Stimulated activated naive B cell treated with anti-CD40 and anti-IgM and Interleukin-4, amounts not matched to agents 10 μg/mL and 1 μg/mL and 100 μg/mL, for 72 hours (primary cell): ENCODE measurements around the gene LRIG1.

Experiments
- ATAC-seq, 2 donors: fragments of 150-1000 bp; cut with Tn5 transposase; replicated peaks; 2 replicates each; pipeline ENCODE4 v1.10.0; 2021; ENCODE audit warnings: moderate library complexity in 1 of 2
- DNase-seq: peaks from one replicate; pipeline ENCODE4 v3.0.0; 2021
- H3K27ac Mint-ChIP-seq: one replicate; pipeline ENCODE4 v1.8.0; 2022; ENCODE audit warnings: mild to moderate bottlenecking, mixed read lengths
- H3K27me3 Mint-ChIP-seq, 2 donors: one replicate each; pipeline ENCODE4 v1.8.0; 2022; ENCODE audit warnings: mixed read lengths in 2 of 2
- H3K36me3 Mint-ChIP-seq, 2 donors: one replicate each; pipeline ENCODE4 v1.8.0; 2022; ENCODE audit warnings: mixed read lengths in 2 of 2, mild to moderate bottlenecking in 1 of 2
- H3K4me1 Mint-ChIP-seq, 2 donors: one replicate each; pipeline ENCODE4 v1.8.0; 2022; ENCODE audit warnings: mixed read lengths in 2 of 2, mild to moderate bottlenecking in 1 of 2
- H3K4me3 Mint-ChIP-seq, 2 donors: one replicate each; pipeline ENCODE4 v1.8.0; 2022; ENCODE audit warnings: mild to moderate bottlenecking in 2 of 2, mixed read lengths in 2 of 2, moderate library complexity in 1 of 2
- H3K9me3 Mint-ChIP-seq, 2 donors: one replicate each; pipeline ENCODE4 v1.8.0; 2022; ENCODE audit warnings: mixed read lengths in 2 of 2, mild to moderate bottlenecking in 1 of 2

LRIG1 gene

GRCh38 chr3:66392966-66393332 lies 107.9 kb downstream of the LRIG1 start:
- Mint-ChIP-seq H3K4me1 (peaks cover 37 to 53% of the 10 kb centered on the region in 2 donors), H3K27me3 (no peaks in the 10 kb centered on the region), H3K27ac (peak overlapping the region; percentile 38), H3K9me3 (peaks cover 0 to 2% of the 10 kb centered on the region in 2 donors), H3K4me3 (peak overlapping the region; percentile 76 to 86), H3K36me3 (peaks cover 0 to 16% of the 10 kb centered on the region in 2 donors)
- DNase-seq (no peak), ATAC-seq (no peak)

- H3K36me3 Mint-ChIP-seq: peaks cover 0 to 16% of the 10 kb centered on the region in 2 donors
- H3K27me3 Mint-ChIP-seq: no peaks in the 10 kb centered on the region
- ATAC-seq: no peak
- H3K9me3 Mint-ChIP-seq: peaks cover 0 to 2% of the 10 kb centered on the region in 2 donors
- peak overlapping the region; percentile 76 to 86 for H3K4me3 Mint-ChIP-seq
- peak overlapping the region; percentile 38 for H3K27ac Mint-ChIP-seq
- DNase-seq: no peak
- peaks cover 37 to 53% of the 10 kb centered on the region in 2 donors for H3K4me1 Mint-ChIP-seq
Measured at GRCh38 chr3:66392512-66392911, 108.3 kb downstream of the LRIG1 start.

- Mint-ChIP-seq H3K4me3 (no peak overlapping the region), H3K4me1 (peaks cover 56 to 76% of the 10 kb centered on the region in 2 donors), H3K27me3 (no peaks in the 10 kb centered on the region), H3K36me3 (peaks cover 7 to 30% of the 10 kb centered on the region in 2 donors), H3K27ac (no peak overlapping the region), H3K9me3 (peaks cover 0 to 2% of the 10 kb centered on the region in 2 donors)
- ATAC-seq (no peak), DNase-seq (no peak)
Measured at GRCh38 chr3:66390013-66390412, 110.8 kb downstream of the LRIG1 start.

- peaks cover 32 to 55% of the 10 kb centered on the region in 2 donors for H3K36me3 Mint-ChIP-seq
- peaks cover 33 to 50% of the 10 kb centered on the region in 2 donors for H3K4me1 Mint-ChIP-seq
- ATAC-seq (peak; percentile 63 to 67), DNase-seq (peak; percentile 45)
- no peaks in the 10 kb centered on the region for H3K27me3 Mint-ChIP-seq
- peak overlapping the region; percentile 46 to 55 for H3K4me3 Mint-ChIP-seq
- H3K9me3 Mint-ChIP-seq: peaks cover 0 to 2% of the 10 kb centered on the region in 2 donors
- H3K27ac Mint-ChIP-seq: peak overlapping the region; percentile 91
Measured at GRCh38 chr3:66386925-66387650, 113.7 kb downstream of the LRIG1 start.

GRCh38 chr3:66386011-66386924 lies 114.6 kb downstream of the LRIG1 start:
- Mint-ChIP-seq H3K27ac (peak overlapping the region; percentile 91), H3K9me3 (peaks cover 0 to 2% of the 10 kb centered on the region in 2 donors), H3K4me3 (peak overlapping the region; percentile 46 to 55), H3K27me3 (no peaks in the 10 kb centered on the region), H3K4me1 (peaks cover 30 to 46% of the 10 kb centered on the region in 2 donors), H3K36me3 (peaks cover 36 to 57% of the 10 kb centered on the region in 2 donors)
- ATAC-seq (peak; percentile 88 to 89), DNase-seq (peak; percentile 61)

- Mint-ChIP-seq H3K27ac (no peak overlapping the region), H3K36me3 (peaks cover 42 to 66% of the 10 kb centered on the region in 2 donors), H3K27me3 (no peaks in the 10 kb centered on the region), H3K4me3 (no peak overlapping the region), H3K9me3 (peaks cover 0 to 2% of the 10 kb centered on the region in 2 donors), H3K4me1 (peaks cover 30 to 41% of the 10 kb centered on the region in 2 donors)
- no peak for DNase-seq
- ATAC-seq: no peak
Measured at GRCh38 chr3:66385066-66385465, 115.8 kb downstream of the LRIG1 start.

GRCh38 chr3:66383998-66384745 lies 116.7 kb downstream of the LRIG1 start:
- Mint-ChIP-seq H3K9me3 (peaks cover 0 to 2% of the 10 kb centered on the region in 2 donors), H3K4me3 (no peak overlapping the region), H3K27me3 (no peaks in the 10 kb centered on the region), H3K27ac (peak overlapping the region; percentile 75), H3K4me1 (peaks cover 29 to 32% of the 10 kb centered on the region in 2 donors), H3K36me3 (peaks cover 46 to 75% of the 10 kb centered on the region in 2 donors)
- DNase-seq (no peak), ATAC-seq (no peak)

GRCh38 chr3:66383023-66383422 lies 117.8 kb downstream of the LRIG1 start:
- H3K27ac Mint-ChIP-seq: no peak overlapping the region
- H3K4me3 Mint-ChIP-seq: no peak overlapping the region
- H3K27me3 Mint-ChIP-seq: no peaks in the 10 kb centered on the region
- H3K36me3 Mint-ChIP-seq: peaks cover 50 to 75% of the 10 kb centered on the region in 2 donors
- no peaks in the 10 kb centered on the region for H3K9me3 Mint-ChIP-seq
- ATAC-seq (no peak), DNase-seq (no peak)
- peaks cover 21 to 24% of the 10 kb centered on the region in 2 donors for H3K4me1 Mint-ChIP-seq

GRCh38 chr3:66382142-66382541 lies 118.7 kb downstream of the LRIG1 start:
- peaks cover 19% of the 10 kb centered on the region in 2 donors for H3K4me1 Mint-ChIP-seq
- H3K4me3 Mint-ChIP-seq: no peak overlapping the region
- H3K36me3 Mint-ChIP-seq: peaks cover 55 to 77% of the 10 kb centered on the region in 2 donors
- no peak for ATAC-seq
- DNase-seq: no peak
- no peaks in the 10 kb centered on the region for H3K27me3 Mint-ChIP-seq
- H3K9me3 Mint-ChIP-seq: no peaks in the 10 kb centered on the region
- no peak overlapping the region for H3K27ac Mint-ChIP-seq

GRCh38 chr3:66381626-66382025 lies 119.2 kb downstream of the LRIG1 start:
- Mint-ChIP-seq H3K36me3 (peaks cover 55 to 76% of the 10 kb centered on the region in 2 donors), H3K27ac (no peak overlapping the region), H3K9me3 (no peaks in the 10 kb centered on the region), H3K4me1 (peaks cover 14% of the 10 kb centered on the region in 2 donors), H3K4me3 (no peak overlapping the region), H3K27me3 (no peaks in the 10 kb centered on the region)
- ATAC-seq: no peak
- DNase-seq: no peak

GRCh38 chr3:66380200-66380932 lies 120.5 kb downstream of the LRIG1 start:
- Mint-ChIP-seq H3K4me1 (peaks cover 1 to 2% of the 10 kb centered on the region in 2 donors), H3K27ac (no peak overlapping the region), H3K27me3 (no peaks in the 10 kb centered on the region), H3K9me3 (no peaks in the 10 kb centered on the region), H3K36me3 (peaks cover 52 to 75% of the 10 kb centered on the region in 2 donors), H3K4me3 (no peak overlapping the region)
- ATAC-seq: no peak
- DNase-seq: no peak

GRCh38 chr3:66379565-66379964 lies 121.3 kb downstream of the LRIG1 start:
- DNase-seq (no peak), ATAC-seq (no peak)
- Mint-ChIP-seq H3K9me3 (no peaks in the 10 kb centered on the region), H3K27me3 (no peaks in the 10 kb centered on the region), H3K4me1 (peaks cover 0 to 2% of the 10 kb centered on the region in 2 donors), H3K27ac (no peak overlapping the region), H3K36me3 (peaks cover 45 to 67% of the 10 kb centered on the region in 2 donors), H3K4me3 (no peak overlapping the region)

GRCh38 chr3:66378256-66378655 lies 122.6 kb downstream of the LRIG1 start:
- no peak overlapping the region for H3K4me3 Mint-ChIP-seq
- H3K4me1 Mint-ChIP-seq: peaks cover 0 to 2% of the 10 kb centered on the region in 2 donors
- H3K27ac Mint-ChIP-seq: no peak overlapping the region
- H3K36me3 Mint-ChIP-seq: peaks cover 33 to 60% of the 10 kb centered on the region in 2 donors
- no peaks in the 10 kb centered on the region for H3K9me3 Mint-ChIP-seq
- H3K27me3 Mint-ChIP-seq: no peaks in the 10 kb centered on the region
- DNase-seq: no peak
- no peak for ATAC-seq
